ENCODE measurements around the gene PLXNA2. TPM values are rescaled to one million over a fixed set of nuclear protein-coding genes. Genes with fewer than 3 reads are reported as not detected.

Gene PLXNA2
- total RNA-seq, 1 experiment from 2014 or later = 0.89 TPM

- TF ChIP-seq JUND (IDR thresholded peaks at IDR 0.05) = no peak
These were observed 1.1 kb upstream of the PLXNA2 start (continued) for GRCh38 chr1:208245185-208245705.

GRCh38 chr1:208243527-208243966, 637 bp downstream of the PLXNA2 start:
- ChIA-PET CTCF (interaction anchor here (0.6 to 4.5 kb wide), 8 partner anchors 15 to 281 kb away, joined by 3 to 73 read pairs (median 7); no protein-coding TSS in a partner anchor), POLR2A (no interaction called here), RAD21 (ENCODE audit: low non-redundant PET in 1 of 2, low total read pairs in 2 of 2, uncharacterized antibody in 2 of 2, unreplicated experiment in 2 of 2) (interaction anchor here (1.7 to 2.0 kb wide), 1 partner anchor 222 kb away, joined by 5 to 8 read pairs; no protein-coding TSS in a partner anchor)
- peaks cover 46% of the 10 kb centered on the region for H3K27me3 ChIP-seq (ENCODE audit: insufficient read depth, low read length)
- no peak for DNase-seq (ENCODE audit: low read depth, low spot score)
- H3K27ac ChIP-seq (ENCODE audit: low read depth, low read length) = no peak overlapping the region
- H3K9ac ChIP-seq (ENCODE audit: low read length) = no peak overlapping the region
- no peaks in the 10 kb centered on the region for H3K36me3 ChIP-seq (ENCODE audit: control insufficient read depth in 1 of 2, insufficient read depth in 2 of 2, low read length in 2 of 2)
- peaks cover 9 to 18% of the 10 kb centered on the region in 2 experiments; a peak in 3 of 4 replicates for H3K4me1 ChIP-seq (ENCODE audit: control insufficient read depth in 1 of 2, insufficient read depth in 2 of 2, low read length in 2 of 2)
- H3K4me2 ChIP-seq (ENCODE audit: low read length) = peak overlapping the region; percentile 75
- no TSS peak for BruUV-seq (replicated peaks)
- H3K9me2 ChIP-seq (ENCODE audit: insufficient read depth) = no peaks in the 10 kb centered on the region
- H4K20me1 ChIP-seq (ENCODE audit: insufficient read depth) = no peaks in the 10 kb centered on the region
- TF ChIP-seq SIN3A (IDR thresholded peaks at IDR 0.05; ENCODE audit: low read depth) = no peak
- 0 out of 2 replicates have a peak, but pooled peaks have one; percentile 71 for TF ChIP-seq EZH2 (IDR thresholded peaks at IDR 0.05)
- peak; percentile 25 for ATAC-seq
- peak overlapping the region; percentile 50 to 62 for H3K4me3 ChIP-seq (replicated peaks in 1 of 2; ENCODE audit: low read depth in 1 of 2, low read length in 2 of 2)
- H3K79me2 ChIP-seq (ENCODE audit: insufficient read depth, low read length) = no peaks in the 10 kb centered on the region
- intact Hi-C loops (cut with micrococcal nuclease) = no loop called here
- H2AFZ ChIP-seq (ENCODE audit: low read depth, low read length, poor library complexity, severe bottlenecking) = peak overlapping the region; percentile 78
- no peaks in the 10 kb centered on the region for H3K9me3 ChIP-seq (ENCODE audit: control insufficient read depth in 1 of 2, insufficient read depth in 1 of 2, low read depth in 1 of 2, low read length in 2 of 2)

- Histone ChIP-seq H3K9ac (ENCODE audit: low read length) (no peak overlapping the region), H3K27me3 (ENCODE audit: insufficient read depth, low read length) (peaks cover 48% of the 10 kb centered on the region), H3K4me2 (ENCODE audit: low read length) (peak overlapping the region; percentile 75), H4K20me1 (ENCODE audit: insufficient read depth) (no peaks in the 10 kb centered on the region), H3K27ac (ENCODE audit: low read depth, low read length) (no peak overlapping the region), H3K9me2 (ENCODE audit: insufficient read depth) (no peaks in the 10 kb centered on the region), H3K4me1 (ENCODE audit: control insufficient read depth in 1 of 2, insufficient read depth in 2 of 2, low read length in 2 of 2) (peaks cover 9 to 18% of the 10 kb centered on the region in 2 experiments; a peak in 3 of 4 replicates), H2AFZ (ENCODE audit: low read depth, low read length, poor library complexity, severe bottlenecking) (no peak overlapping the region), H3K79me2 (ENCODE audit: insufficient read depth, low read length) (no peaks in the 10 kb centered on the region), H3K4me3 (replicated peaks in 1 of 2; ENCODE audit: low read depth in 1 of 2, low read length in 2 of 2) (peak overlapping the region; percentile 50 to 62), H3K36me3 (ENCODE audit: control insufficient read depth in 1 of 2, insufficient read depth in 2 of 2, low read length in 2 of 2) (no peaks in the 10 kb centered on the region), H3K9me3 (ENCODE audit: control insufficient read depth in 1 of 2, insufficient read depth in 1 of 2, low read depth in 1 of 2, low read length in 2 of 2) (no peaks in the 10 kb centered on the region)
- ATAC-seq = peak; percentile 18; the same call in 1 of the 2 replicates
- no peak for DNase-seq (ENCODE audit: low read depth, low spot score)
- ChIA-PET CTCF (interaction anchor here (1.4 to 3.9 kb wide), 3 partner anchors 16 to 249 kb away, joined by 3 to 37 read pairs (median 10); no protein-coding TSS in a partner anchor), POLR2A (no interaction called here), RAD21 (ENCODE audit: low non-redundant PET in 1 of 2, low total read pairs in 2 of 2, uncharacterized antibody in 2 of 2, unreplicated experiment in 2 of 2) (no interaction called here)
- TF ChIP-seq EZH2 (IDR thresholded peaks at IDR 0.05) = no peak
- BruUV-seq (replicated peaks) = no TSS peak
- intact Hi-C loops (cut with micrococcal nuclease) = no loop called here
These were observed 1.1 kb downstream of the PLXNA2 start for GRCh38 chr1:208242941-208243526.

Data from HCT116 (cell line).